Muscle layer of colon (tissue), 2 donors: ENCODE data around the gene ZNF816.

ENCODE experiments used
- H3K27ac ChIP-seq: one replicate; pipeline ENCODE4 v1.7.0; 2013; ENCODE audit warnings: low read depth, mild to moderate bottlenecking, low read length, moderate library complexity
- H3K27me3 ChIP-seq, 2 donors: one replicate each; pipeline ENCODE4 v1.7.0; 2013; ENCODE audit warnings: low read length in 2 of 2, mild to moderate bottlenecking in 2 of 2; ENCODE audit not compliant: insufficient read depth in 2 of 2, control insufficient read depth in 1 of 2
- H3K36me3 ChIP-seq: one replicate; pipeline ENCODE4 v1.7.0; 2013; ENCODE audit warnings: mild to moderate bottlenecking, low read length; ENCODE audit not compliant: insufficient read depth
- H3K4me1 ChIP-seq: one replicate; pipeline ENCODE4 v1.7.0; 2013; ENCODE audit warnings: mild to moderate bottlenecking, low read length; ENCODE audit not compliant: insufficient read depth
- H3K4me3 ChIP-seq, 2 donors: one replicate each; pipeline ENCODE4 v1.7.0; 2013; ENCODE audit warnings: low read length in 2 of 2, low read depth in 1 of 2, mild to moderate bottlenecking in 1 of 2, moderate library complexity in 1 of 2
- H3K9ac ChIP-seq: one replicate; pipeline ENCODE4 v1.7.0; 2013; ENCODE audit warnings: low read length
- H3K9me3 ChIP-seq: one replicate; pipeline ENCODE4 v1.7.0; 2013; ENCODE audit warnings: mild to moderate bottlenecking, low read length
- donor health status: abdominal sarcoma.
- donor health status: Adenocarcinoma of cecum.

Gene ZNF816

GRCh38 chr19:52962394-52963246 lies at the start of gene ZNF816:
TSS of gene ZNF816 (minus strand) at chr19:52962881. CDS start at chr19:52956089, 6,792 bp downstream.
- peak within 1 kb of the TSS; percentile 56 to 87 for H3K4me3 ChIP-seq
- H3K27me3 ChIP-seq, result no peaks in the 10 kb centered on the region
- H3K27ac ChIP-seq, result peak within 1 kb of the TSS; percentile 93
- peak within 1 kb of the TSS; percentile 66 for H3K9ac ChIP-seq
- H3K4me1 ChIP-seq, result peaks cover 10% of the 10 kb centered on the region
- no peaks in the 10 kb centered on the region for H3K36me3 ChIP-seq
- no peaks in the 10 kb centered on the region for H3K9me3 ChIP-seq

- Histone ChIP-seq H3K36me3 (no peaks in the 10 kb centered on the region), H3K4me3 (no peak overlapping the region), H3K9ac (no peak overlapping the region), H3K27ac (no peak overlapping the region), H3K27me3 (no peaks in the 10 kb centered on the region), H3K9me3 (no peaks in the 10 kb centered on the region), H3K4me1 (no peaks in the 10 kb centered on the region)
These were observed 49.3 kb upstream of the ZNF816 start for GRCh38 chr19:53012006-53012405.

- H3K4me3 ChIP-seq, result no peak overlapping the region
- no peaks in the 10 kb centered on the region for H3K9me3 ChIP-seq
- H3K9ac ChIP-seq, result no peak overlapping the region
- no peaks in the 10 kb centered on the region for H3K4me1 ChIP-seq
- no peaks in the 10 kb centered on the region for H3K36me3 ChIP-seq
- H3K27me3 ChIP-seq, result no peaks in the 10 kb centered on the region
- no peak overlapping the region for H3K27ac ChIP-seq
These were observed 47.8 kb upstream of the ZNF816 start for GRCh38 chr19:53010494-53010893.

GRCh38 chr19:53008061-53008778 lies 45.5 kb upstream of the ZNF816 start:
- H3K4me1 ChIP-seq, result no peaks in the 10 kb centered on the region
- no peak overlapping the region for H3K4me3 ChIP-seq
- H3K27me3 ChIP-seq, result no peaks in the 10 kb centered on the region
- no peaks in the 10 kb centered on the region for H3K9me3 ChIP-seq
- H3K9ac ChIP-seq, result no peak overlapping the region
- no peak overlapping the region for H3K27ac ChIP-seq
- H3K36me3 ChIP-seq, result no peaks in the 10 kb centered on the region

GRCh38 chr19:53007606-53008005 lies 44.9 kb upstream of the ZNF816 start:
- no peaks in the 10 kb centered on the region for H3K36me3 ChIP-seq
- H3K9ac ChIP-seq, result no peak overlapping the region
- no peaks in the 10 kb centered on the region for H3K27me3 ChIP-seq
- H3K4me1 ChIP-seq, result no peaks in the 10 kb centered on the region
- no peak overlapping the region for H3K4me3 ChIP-seq
- no peaks in the 10 kb centered on the region for H3K9me3 ChIP-seq
- H3K27ac ChIP-seq, result no peak overlapping the region

- Histone ChIP-seq H3K4me1 (no peaks in the 10 kb centered on the region), H3K36me3 (no peaks in the 10 kb centered on the region), H3K9ac (no peak overlapping the region), H3K4me3 (no peak overlapping the region), H3K27me3 (no peaks in the 10 kb centered on the region), H3K27ac (no peak overlapping the region), H3K9me3 (no peaks in the 10 kb centered on the region)
These were observed 44.5 kb upstream of the ZNF816 start for GRCh38 chr19:53007200-53007599.

- no peak overlapping the region for H3K9ac ChIP-seq
- no peaks in the 10 kb centered on the region for H3K4me1 ChIP-seq
- no peak overlapping the region for H3K27ac ChIP-seq
- no peaks in the 10 kb centered on the region for H3K36me3 ChIP-seq
- H3K9me3 ChIP-seq, result no peaks in the 10 kb centered on the region
- no peak overlapping the region for H3K4me3 ChIP-seq
- H3K27me3 ChIP-seq, result no peaks in the 10 kb centered on the region
These were observed 41.6 kb upstream of the ZNF816 start for GRCh38 chr19:53004242-53004641.

GRCh38 chr19:53002479-53002878 lies 39.8 kb upstream of the ZNF816 start:
- Histone ChIP-seq H3K9me3 (no peaks in the 10 kb centered on the region), H3K27me3 (no peaks in the 10 kb centered on the region), H3K27ac (no peak overlapping the region), H3K4me1 (no peaks in the 10 kb centered on the region), H3K4me3 (no peak overlapping the region), H3K9ac (no peak overlapping the region), H3K36me3 (no peaks in the 10 kb centered on the region)

- Histone ChIP-seq H3K9me3 (no peaks in the 10 kb centered on the region), H3K4me1 (no peaks in the 10 kb centered on the region), H3K36me3 (no peaks in the 10 kb centered on the region), H3K9ac (no peak overlapping the region), H3K27me3 (no peaks in the 10 kb centered on the region), H3K4me3 (no peak overlapping the region), H3K27ac (no peak overlapping the region)
These were observed 35.3 kb upstream of the ZNF816 start for GRCh38 chr19:52997975-52998374.

GRCh38 chr19:52995711-52996110 lies 33.0 kb upstream of the ZNF816 start:
- Histone ChIP-seq H3K4me3 (no peak overlapping the region), H3K27ac (no peak overlapping the region), H3K36me3 (no peaks in the 10 kb centered on the region), H3K9ac (no peak overlapping the region), H3K27me3 (no peaks in the 10 kb centered on the region), H3K9me3 (no peaks in the 10 kb centered on the region), H3K4me1 (peaks cover 10% of the 10 kb centered on the region)

- H3K4me3 ChIP-seq, result peak overlapping the region; percentile 73 to 74
- H3K9me3 ChIP-seq, result no peaks in the 10 kb centered on the region
- peak overlapping the region; percentile 21 for H3K9ac ChIP-seq
- H3K4me1 ChIP-seq, result peaks cover 10% of the 10 kb centered on the region
- H3K36me3 ChIP-seq, result peaks cover 9% of the 10 kb centered on the region
- H3K27me3 ChIP-seq, result no peaks in the 10 kb centered on the region
- H3K27ac ChIP-seq, result peak overlapping the region; percentile 28
These were observed 30.9 kb upstream of the ZNF816 start for GRCh38 chr19:52993342-52994178.
